Astrocyte of the cerebellum (primary cell): ENCODE data around the gene MTA1.

ENCODE experiments used
- DNase-seq: peaks from one replicate; pipeline ENCODE4 v3.0.0-alpha.2; 2011; ENCODE audit warnings: low read depth
- H3K4me3 ChIP-seq: 2 replicates; pipeline ENCODE4 v1.5.1; 2011; ENCODE audit warnings: mild to moderate bottlenecking, low read depth, low read length, moderate library complexity
- in situ Hi-C: cut with HindIII; loops from 2 replicates; pipeline ENCODE4 v1.10.0; 2017; ENCODE audit warnings: low sequenced_read_pairs
- TF ChIP-seq, protein P1 (sequence below): IDR thresholded peaks from 2 replicates; pipeline ENCODE4 v1.5.1; 2012; ENCODE audit warnings: low read length, low read depth, moderate library complexity, mild to moderate bottlenecking; ENCODE audit errors: missing control alignments

The MTA1 gene

DNA sequence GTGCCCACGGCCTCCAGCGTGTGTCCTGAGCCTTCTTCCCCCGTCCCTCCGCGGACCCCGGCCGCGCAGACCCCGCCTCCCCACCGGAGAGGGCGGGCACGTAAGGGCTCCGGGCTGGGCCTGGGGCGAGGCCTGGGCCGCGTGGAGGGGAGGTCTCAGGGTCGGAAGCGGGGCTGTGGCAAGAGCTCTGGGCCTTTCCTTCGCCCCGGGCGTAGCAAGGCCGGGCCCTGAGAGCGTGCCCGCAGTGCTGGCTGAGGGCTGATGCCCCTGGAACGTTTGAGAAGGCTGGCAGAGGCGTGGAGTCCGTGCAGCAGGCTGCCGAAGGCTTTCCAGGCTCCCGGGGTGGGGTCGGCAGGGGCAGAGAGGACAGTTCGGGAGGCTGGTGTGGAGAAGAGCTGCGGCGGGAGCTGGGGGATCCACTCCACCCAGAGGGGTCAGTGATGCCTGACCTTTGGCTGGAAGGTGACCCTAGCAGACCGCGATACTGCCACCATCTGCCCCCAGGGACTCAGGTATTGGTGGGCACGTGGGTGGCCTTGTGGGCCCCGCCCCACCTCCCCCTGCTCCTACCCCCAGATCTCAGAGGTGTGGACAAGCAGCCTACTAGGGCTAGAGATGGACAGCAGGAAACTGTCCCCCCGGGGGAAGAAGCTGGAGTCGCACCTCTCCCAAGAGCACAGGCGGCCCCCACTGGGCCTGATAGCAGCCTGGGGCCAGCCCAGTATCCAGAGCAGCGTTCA, 20.7 kb upstream of the MTA1 start:
- no peak for DNase-seq
- in situ Hi-C loops, result no loop called here
- peak overlapping the region; percentile 71 for H3K4me3 ChIP-seq
- TF ChIP-seq, protein P1, sequence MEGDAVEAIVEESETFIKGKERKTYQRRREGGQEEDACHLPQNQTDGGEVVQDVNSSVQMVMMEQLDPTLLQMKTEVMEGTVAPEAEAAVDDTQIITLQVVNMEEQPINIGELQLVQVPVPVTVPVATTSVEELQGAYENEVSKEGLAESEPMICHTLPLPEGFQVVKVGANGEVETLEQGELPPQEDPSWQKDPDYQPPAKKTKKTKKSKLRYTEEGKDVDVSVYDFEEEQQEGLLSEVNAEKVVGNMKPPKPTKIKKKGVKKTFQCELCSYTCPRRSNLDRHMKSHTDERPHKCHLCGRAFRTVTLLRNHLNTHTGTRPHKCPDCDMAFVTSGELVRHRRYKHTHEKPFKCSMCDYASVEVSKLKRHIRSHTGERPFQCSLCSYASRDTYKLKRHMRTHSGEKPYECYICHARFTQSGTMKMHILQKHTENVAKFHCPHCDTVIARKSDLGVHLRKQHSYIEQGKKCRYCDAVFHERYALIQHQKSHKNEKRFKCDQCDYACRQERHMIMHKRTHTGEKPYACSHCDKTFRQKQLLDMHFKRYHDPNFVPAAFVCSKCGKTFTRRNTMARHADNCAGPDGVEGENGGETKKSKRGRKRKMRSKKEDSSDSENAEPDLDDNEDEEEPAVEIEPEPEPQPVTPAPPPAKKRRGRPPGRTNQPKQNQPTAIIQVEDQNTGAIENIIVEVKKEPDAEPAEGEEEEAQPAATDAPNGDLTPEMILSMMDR, result no peak

DNA sequence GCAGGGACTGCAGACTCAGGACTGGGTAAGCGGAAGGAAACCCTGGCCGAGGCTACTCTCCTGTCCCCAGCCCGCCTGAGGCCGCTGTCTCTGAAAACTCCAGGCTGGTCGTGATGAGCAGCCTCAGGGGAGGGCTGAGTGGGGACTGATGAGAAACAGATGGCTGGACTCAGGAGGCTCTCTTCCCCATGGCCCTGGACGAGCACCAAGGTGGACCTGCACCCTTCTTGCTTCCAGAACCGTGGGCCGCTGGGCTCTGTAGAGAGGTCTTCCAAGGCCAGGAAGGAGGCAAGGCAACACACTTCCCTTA, 20.2 kb upstream of the MTA1 start:
- in situ Hi-C loops, result no loop called here

DNA sequence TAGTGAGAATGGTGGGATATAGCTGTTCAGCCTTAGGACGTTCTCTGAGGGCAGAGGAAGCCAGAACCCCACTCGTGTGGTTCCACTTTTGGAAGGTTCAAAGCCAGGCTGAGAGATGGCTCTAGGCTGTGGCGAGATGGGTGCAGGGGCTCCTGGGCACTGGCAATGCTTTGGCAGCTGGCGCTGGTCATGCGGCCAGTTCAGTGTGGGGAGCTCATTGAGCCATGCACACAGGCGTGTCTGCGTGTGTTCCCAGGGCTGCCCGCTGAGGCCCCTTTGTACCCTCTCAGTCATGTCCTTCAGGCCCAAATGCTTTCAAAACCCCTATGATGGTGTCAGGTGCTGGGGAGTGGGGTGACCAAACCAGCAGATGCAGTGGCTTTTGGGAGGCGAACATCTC, 19.6 kb upstream of the MTA1 start:
- no peak overlapping the region for H3K4me3 ChIP-seq
- no peak for DNase-seq
- in situ Hi-C loops, result loop anchor here (5.0 kb wide), 1 partner anchor 43 kb away; no protein-coding TSS in a partner anchor
- TF ChIP-seq, protein P1, result no peak

More for the DNA sequence above, 20.2 kb upstream of the MTA1 start:
- DNase-seq, result no peak
- peak overlapping the region; percentile 71 for H3K4me3 ChIP-seq
- TF ChIP-seq, protein P1, result no peak

DNA sequence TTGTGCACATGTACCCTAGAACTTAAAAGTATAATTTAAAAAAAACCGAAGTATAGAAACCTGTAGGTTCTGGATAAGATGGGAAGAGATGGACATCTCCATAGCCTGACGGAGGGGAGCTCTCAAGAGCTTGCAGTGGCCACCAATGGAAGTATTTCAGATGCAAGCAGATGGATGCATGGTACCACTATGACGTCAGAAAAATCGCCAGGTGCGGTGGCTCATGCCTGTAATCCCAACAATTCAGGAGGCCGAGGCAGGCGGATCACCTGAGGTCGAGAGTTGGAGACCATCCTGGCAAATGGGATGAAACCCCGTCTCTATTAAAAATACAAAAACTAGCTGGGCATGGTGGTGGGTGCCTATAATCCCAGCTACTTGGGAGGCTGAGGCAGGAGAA, 17.9 kb upstream of the MTA1 start:
- DNase-seq, result no peak
- in situ Hi-C loops, result loop anchor here (5.0 kb wide), 1 partner anchor 44 kb away; no protein-coding TSS in a partner anchor
- TF ChIP-seq, protein P1, result no peak
- H3K4me3 ChIP-seq, result no peak overlapping the region

DNA sequence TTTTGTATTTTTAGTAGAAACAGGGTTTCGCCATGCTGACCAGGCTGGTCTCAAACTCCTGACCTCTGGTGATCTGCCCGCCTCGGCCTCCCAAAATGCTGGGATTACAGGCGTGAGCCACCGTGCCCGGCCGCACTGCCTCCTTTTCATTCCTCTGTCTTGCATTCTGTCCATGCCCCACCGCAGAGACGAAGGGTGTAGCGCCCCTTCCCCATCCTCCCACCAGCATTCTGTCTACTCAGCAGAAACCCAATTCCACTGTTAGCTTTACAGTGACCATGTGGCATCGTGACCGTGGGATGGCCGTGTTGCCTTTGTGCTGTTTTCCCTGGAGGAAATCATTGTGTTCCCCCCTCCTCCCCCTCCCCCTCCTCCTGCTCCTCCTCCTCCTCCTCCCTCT, 11.0 kb upstream of the MTA1 start:
- no peak for DNase-seq
- TF ChIP-seq, protein P1, result no peak
- H3K4me3 ChIP-seq, result no peak overlapping the region
- in situ Hi-C loops, result no loop called here

DNA sequence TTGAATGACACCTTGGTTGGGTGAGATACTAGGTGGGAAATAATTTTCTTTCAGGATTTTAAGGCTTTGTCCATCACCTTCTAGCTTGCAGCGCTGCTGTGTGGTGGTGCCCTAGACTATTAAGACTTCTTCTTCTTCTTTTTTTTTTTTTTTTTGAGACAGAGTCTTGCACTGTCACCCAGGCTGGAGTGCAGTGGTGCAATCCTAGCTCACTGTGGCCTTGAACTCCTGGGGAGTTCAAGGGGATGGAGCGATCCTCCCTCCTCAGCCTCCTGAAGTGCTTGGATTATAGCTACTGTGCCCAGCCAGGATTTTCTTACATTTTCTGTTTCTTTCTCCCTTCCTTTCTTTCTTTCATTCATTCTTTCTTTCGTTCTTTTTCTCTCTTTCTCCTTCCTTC, 10.3 kb upstream of the MTA1 start:
- TF ChIP-seq, protein P1, result no peak
- in situ Hi-C loops, result no loop called here
- H3K4me3 ChIP-seq, result no peak overlapping the region
- no peak for DNase-seq
